Ascending aorta (tissue), 2 donors: Measurements from ENCODE around the gene CST1. TPM values are rescaled to one million over a fixed set of nuclear protein-coding genes. Genes with fewer than 3 reads are reported as not detected.
A peak's percentile ranks its signal among the peaks of the same experiment; 100 is the strongest.
"Not testable (repeated sequence)": the region's sequence is repeated elsewhere in the genome, so short reads cannot be mapped to it uniquely, and the experiment has no call there.

Source experiments
- DNase-seq, 2 donors: peaks; one replicate each; pipeline ENCODE4 v3.0.0-alpha.2; 2019; ENCODE audit warnings: low spot score in 2 of 2
- H3K27ac ChIP-seq, 2 donors: fragments of 200-600 bp; sonication (generic); one replicate each; pipeline ENCODE4 v1.5.1; 2016 to 2017; ENCODE audit warnings: mild to moderate bottlenecking in 1 of 2
- H3K27me3 ChIP-seq: fragments of 200-600 bp; sonication (generic); one replicate; pipeline ENCODE4 v1.5.1; 2017
- H3K36me3 ChIP-seq, 2 donors: fragments of 200-600 bp; sonication (generic); one replicate each; pipeline ENCODE4 v1.5.1; 2016
- H3K4me1 ChIP-seq, 2 donors: fragments of 200-600 bp; sonication (generic); one replicate each; pipeline ENCODE4 v1.5.1; 2016 to 2017; ENCODE audit warnings: mild to moderate bottlenecking in 1 of 2
- H3K4me3 ChIP-seq, 2 donors: fragments of 200-600 bp; sonication (generic); one replicate each; pipeline ENCODE4 v1.5.1; 2016 to 2017; ENCODE audit warnings: mild to moderate bottlenecking in 1 of 2
- H3K9me3 ChIP-seq, 2 donors: fragments of 200-600 bp; sonication (generic); one replicate each; pipeline ENCODE4 v1.5.1; 2016
- CTCF ChIP-seq, 3 experiments: fragments of 200-600 bp in 2 of 3; fragments of 450-650 bp in 1 of 3; sonication (generic) in 2 of 3; IDR thresholded peaks; one replicate each; pipeline ENCODE4 v1.5.1; 2016 to 2019; ENCODE audit warnings: antibody characterized with exemption in 3 of 3, mild to moderate bottlenecking in 1 of 3, moderate library complexity in 1 of 3
- intact Hi-C: fragments of 100-400 bp; cut with DNase I; formaldehyde crosslinking; loops from one replicate; pipeline ENCODE4 v1.15.1; 2023
- total RNA-seq: library from RNA; depleted of rRNA; stranded (reverse); fragments of >200 nt; gene quantifications from one replicate; pipeline ENCODE4 v1.1.0, GENCODE V29; 2016

The CST1 gene
- total RNA-seq: not detected

GRCh38 chr20:23750786-23751185 is at the start of gene CST1:
CST1 (minus strand) TSS chr20:23750935; CDS start chr20:23750866, 69 bp downstream.
- H3K9me3 ChIP-seq, H3K36me3 ChIP-seq, DNase-seq, H3K27me3 ChIP-seq, H3K4me3 ChIP-seq, H3K4me1 ChIP-seq, intact Hi-C loops, H3K27ac ChIP-seq: not testable (repeated sequence)

GRCh38 chr20:23799216-23799847 is 48.6 kb upstream of the CST1 start:
- H3K36me3 ChIP-seq, H3K4me1 ChIP-seq, H3K27ac ChIP-seq, H3K4me3 ChIP-seq, DNase-seq, H3K27me3 ChIP-seq, intact Hi-C loops, H3K9me3 ChIP-seq: not testable (repeated sequence)
- peak in 2 of 3 experiments; percentile 23 to 27 for TF ChIP-seq CTCF (IDR thresholded peaks at IDR 0.05)

- H3K4me3 ChIP-seq: no peak overlapping the region
- no peaks in the 10 kb centered on the region for H3K27me3 ChIP-seq
- intact Hi-C loops: no loop called here
- DNase-seq: no peak
- no peak overlapping the region for H3K27ac ChIP-seq
- no peak for TF ChIP-seq CTCF (IDR thresholded peaks at IDR 0.05)
- H3K9me3 ChIP-seq: no peaks in the 10 kb centered on the region
- H3K36me3 ChIP-seq: no peaks in the 10 kb centered on the region
- H3K4me1 ChIP-seq: no peaks in the 10 kb centered on the region
These were observed 44.8 kb upstream of the CST1 start for GRCh38 chr20:23795526-23795925.

GRCh38 chr20:23794841-23795240 is 44.1 kb upstream of the CST1 start:
- intact Hi-C loops: no loop called here
- Histone ChIP-seq H3K4me1 (no peaks in the 10 kb centered on the region), H3K9me3 (no peaks in the 10 kb centered on the region), H3K4me3 (no peak overlapping the region), H3K27me3 (no peaks in the 10 kb centered on the region), H3K36me3 (no peaks in the 10 kb centered on the region), H3K27ac (no peak overlapping the region)
- no peak for DNase-seq
- no peak for TF ChIP-seq CTCF (IDR thresholded peaks at IDR 0.05)

- H3K27ac ChIP-seq: no peak overlapping the region
- DNase-seq: no peak
- no peak for TF ChIP-seq CTCF (IDR thresholded peaks at IDR 0.05)
These were observed 43.3 kb upstream of the CST1 start for GRCh38 chr20:23794065-23794464.

GRCh38 chr20:23783447-23783846 is 32.7 kb upstream of the CST1 start:
- intact Hi-C loops: no loop called here
- TF ChIP-seq CTCF (IDR thresholded peaks at IDR 0.05): no peak
- H3K27ac ChIP-seq: no peak overlapping the region
- no peaks in the 10 kb centered on the region for H3K27me3 ChIP-seq
- H3K36me3 ChIP-seq: no peaks in the 10 kb centered on the region
- H3K4me1 ChIP-seq: no peaks in the 10 kb centered on the region
- H3K9me3 ChIP-seq: no peaks in the 10 kb centered on the region
- DNase-seq: no peak
- H3K4me3 ChIP-seq: no peak overlapping the region

More at GRCh38 chr20:23794065-23794464, 43.3 kb upstream of the CST1 start:
- H3K36me3 ChIP-seq: no peaks in the 10 kb centered on the region
- H3K27me3 ChIP-seq: no peaks in the 10 kb centered on the region
- H3K4me3 ChIP-seq: no peak overlapping the region
- no peaks in the 10 kb centered on the region for H3K9me3 ChIP-seq
- intact Hi-C loops: no loop called here
- H3K4me1 ChIP-seq: no peaks in the 10 kb centered on the region
